Activated B cell treated with CpG ODN at 0.5 μM for 24 hours (primary cell): Measurements from ENCODE around the gene PCP4. TPM values are rescaled to one million over a fixed set of nuclear protein-coding genes. Genes with fewer than 3 reads are reported as not detected.

Experiments used
- ATAC-seq: fragments of 200-7000 bp; cut with Tn5 transposase; one replicate; pipeline ENCODE4 v1.10.0; 2021; ENCODE audit warnings: low read depth, mild to moderate bottlenecking, moderate library complexity
- CTCF ChIA-PET: fragments of 350-600 bp; sonication (Branson Sonifier 250); formaldehyde crosslinking; loops from one replicate; lab custom pipeline; 2021; ENCODE audit warnings: antibody characterized with exemption; lab: Charles Lee
- POLR2A ChIA-PET: fragments of 350-600 bp; sonication (Branson Sonifier 250); formaldehyde crosslinking; loops from one replicate; lab custom pipeline; 2021; ENCODE audit warnings: antibody characterized with exemption; lab: Charles Lee
- DNase-seq: peaks from one replicate; pipeline ENCODE4 v3.0.0; 2022
- H3K27ac Mint-ChIP-seq: one replicate; pipeline ENCODE4 v1.8.0; 2020; ENCODE audit warnings: mixed read lengths
- H3K27me3 Mint-ChIP-seq: one replicate; pipeline ENCODE4 v1.8.0; 2021; ENCODE audit warnings: mixed read lengths
- H3K36me3 Mint-ChIP-seq: one replicate; pipeline ENCODE4 v1.8.0; 2021; ENCODE audit warnings: low read depth, mixed read lengths
- H3K4me1 Mint-ChIP-seq: one replicate; pipeline ENCODE4 v1.8.0; 2021; ENCODE audit warnings: mixed read lengths
- H3K4me3 Mint-ChIP-seq: one replicate; pipeline ENCODE4 v1.8.0; 2020; ENCODE audit warnings: mild to moderate bottlenecking, mixed read lengths
- H3K9me3 Mint-ChIP-seq: one replicate; pipeline ENCODE4 v1.8.0; 2020; ENCODE audit warnings: mixed read lengths
- CTCF ChIP-seq: fragments of 200-600 bp; IDR thresholded peaks from one replicate; pipeline ENCODE4 v1.8.0; 2022; ENCODE audit warnings: antibody characterized with exemption, mild to moderate bottlenecking
- intact Hi-C: fragments of 100-400 bp; cut with micrococcal nuclease; formaldehyde crosslinking; loops from one replicate; pipeline ENCODE4 v1.15.1; 2024
- total RNA-seq: library from RNA; stranded (reverse); gene quantifications from 2 replicates; pipeline ENCODE4 v1.2.3, GENCODE V29; 2022

Gene PCP4
- total RNA-seq, 1 donor from 2014 or later: not detected

GRCh38 chr21:39958731-39959130 is 91.5 kb downstream of the PCP4 start:
- ATAC-seq: no peak
- Mint-ChIP-seq H3K36me3 (no peaks in the 10 kb centered on the region), H3K4me3 (no peak overlapping the region), H3K27me3 (no peaks in the 10 kb centered on the region), H3K27ac (no peak overlapping the region), H3K4me1 (no peaks in the 10 kb centered on the region), H3K9me3 (peaks cover 13% of the 10 kb centered on the region)
- CTCF ChIA-PET: no interaction called here
- intact Hi-C loops: no loop called here
- no peak for DNase-seq
- TF ChIP-seq CTCF: no peak
- POLR2A ChIA-PET: no interaction called here

GRCh38 chr21:39961251-39961650 is 94.0 kb downstream of the PCP4 start:
- Mint-ChIP-seq H3K27ac (no peak overlapping the region), H3K36me3 (no peaks in the 10 kb centered on the region), H3K9me3 (peaks cover 13% of the 10 kb centered on the region), H3K4me3 (no peak overlapping the region), H3K4me1 (no peaks in the 10 kb centered on the region), H3K27me3 (no peaks in the 10 kb centered on the region)
- CTCF ChIA-PET: no interaction called here
- intact Hi-C loops: no loop called here
- no peak for DNase-seq
- TF ChIP-seq CTCF: no peak
- POLR2A ChIA-PET: no interaction called here
- ATAC-seq: no peak

DNA sequence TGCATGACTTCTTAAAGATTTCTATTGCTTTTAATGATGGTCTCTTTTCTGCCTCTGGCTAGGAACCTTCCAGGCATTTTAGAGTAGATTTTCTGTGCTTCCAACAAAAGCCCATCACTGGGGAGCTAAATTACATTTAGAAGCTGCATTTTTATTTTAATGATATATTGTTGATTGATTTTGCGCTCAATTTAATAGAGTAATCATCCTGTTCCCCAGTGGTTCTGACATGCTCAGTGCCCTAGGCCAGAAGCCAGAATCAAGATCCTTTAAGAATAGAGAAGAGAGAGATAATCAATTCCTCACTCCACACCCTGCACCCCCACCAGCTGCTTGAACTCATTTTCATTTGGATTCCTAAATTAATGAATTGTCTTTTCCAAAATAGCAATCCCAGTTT is 97.8 kb downstream of the PCP4 start:
- Mint-ChIP-seq H3K36me3 (no peaks in the 10 kb centered on the region), H3K4me3 (no peak overlapping the region), H3K27me3 (no peaks in the 10 kb centered on the region), H3K9me3 (peaks cover 19% of the 10 kb centered on the region), H3K27ac (no peak overlapping the region), H3K4me1 (no peaks in the 10 kb centered on the region)
- ATAC-seq (no peak), DNase-seq (no peak)
- CTCF ChIA-PET: no interaction called here
- TF ChIP-seq CTCF: no peak
- intact Hi-C loops: no loop called here
- POLR2A ChIA-PET: no interaction called here

DNA sequence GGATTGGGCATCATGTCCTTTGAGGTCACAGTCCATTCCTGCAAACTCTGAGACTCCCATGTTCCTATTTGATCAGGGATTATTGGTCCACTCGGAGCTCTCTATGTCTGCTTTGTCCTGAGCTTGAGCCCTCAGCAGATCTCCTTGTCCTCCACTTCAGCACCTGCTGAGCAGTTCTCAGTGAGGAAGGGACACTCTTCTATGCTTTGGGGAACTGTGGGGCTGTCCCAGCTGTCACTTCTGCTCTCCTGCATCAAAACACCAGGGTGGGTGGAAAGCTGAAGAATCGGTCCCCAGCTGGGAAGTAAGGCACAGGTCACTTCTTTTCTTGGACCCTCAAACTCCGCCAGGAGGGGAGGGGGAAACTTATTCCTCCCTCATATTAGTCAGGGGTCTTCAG is 99.5 kb downstream of the PCP4 start:
- ChIA-PET CTCF (no interaction called here), POLR2A (no interaction called here)
- DNase-seq (no peak), ATAC-seq (no peak)
- Mint-ChIP-seq H3K27ac (no peak overlapping the region), H3K4me3 (no peak overlapping the region), H3K36me3 (no peaks in the 10 kb centered on the region), H3K9me3 (peaks cover 11% of the 10 kb centered on the region), H3K27me3 (no peaks in the 10 kb centered on the region), H3K4me1 (no peaks in the 10 kb centered on the region)
- intact Hi-C loops: no loop called here
- no peak for TF ChIP-seq CTCF

GRCh38 chr21:39968010-39968409 is 100.8 kb downstream of the PCP4 start:
- no peak overlapping the region for H3K4me3 Mint-ChIP-seq
- intact Hi-C loops: no loop called here
- H3K4me1 Mint-ChIP-seq: no peaks in the 10 kb centered on the region
- ATAC-seq (no peak), DNase-seq (no peak)
- H3K36me3 Mint-ChIP-seq: no peaks in the 10 kb centered on the region
- ChIA-PET POLR2A (no interaction called here), CTCF (no interaction called here)
- no peaks in the 10 kb centered on the region for H3K27me3 Mint-ChIP-seq
- no peak overlapping the region for H3K27ac Mint-ChIP-seq
- no peak for TF ChIP-seq CTCF
- peaks cover 9% of the 10 kb centered on the region for H3K9me3 Mint-ChIP-seq
